SK-N-MC (cell line): Measurements from ENCODE around the gene PHACTR3.

Experiments
- EZH2 ChIP-seq: fragments of 200-600 bp; sonication (generic); IDR thresholded peaks from one replicate; pipeline ENCODE4 v1.6.1; 2017; ENCODE audit warnings: antibody characterized with exemption
- POLR2AphosphoS5 ChIP-seq: IDR thresholded peaks from 2 replicates; pipeline ENCODE4 v1.6.1; 2012; ENCODE audit warnings: mild to moderate bottlenecking, low read depth, low read length, borderline replicate concordance

- TF ChIP-seq POLR2AphosphoS5 = no peak
- TF ChIP-seq EZH2 = no peak
Observed at GRCh38 chr20:59802471-59803221, 198.3 kb downstream of the PHACTR3 start.
